Choroid plexus epithelial cell (primary cell): ENCODE data around the gene KDM2B.

Experiments
- DNase-seq: peaks from one replicate; pipeline ENCODE4 v3.0.0-alpha.2; 2010; ENCODE audit warnings: low read depth
- H3K4me3 ChIP-seq: 2 replicates; pipeline ENCODE4 v1.5.1; 2011; ENCODE audit warnings: low read depth, mild to moderate bottlenecking, control low read depth, low read length, moderate library complexity
- CTCF ChIP-seq: conservative IDR thresholded peaks from 2 replicates; pipeline ENCODE4 v1.5.1; 2011; ENCODE audit warnings: low read depth, mild to moderate bottlenecking, control low read depth, inconsistent platforms, low read length, moderate library complexity

KDM2B gene

DNA sequence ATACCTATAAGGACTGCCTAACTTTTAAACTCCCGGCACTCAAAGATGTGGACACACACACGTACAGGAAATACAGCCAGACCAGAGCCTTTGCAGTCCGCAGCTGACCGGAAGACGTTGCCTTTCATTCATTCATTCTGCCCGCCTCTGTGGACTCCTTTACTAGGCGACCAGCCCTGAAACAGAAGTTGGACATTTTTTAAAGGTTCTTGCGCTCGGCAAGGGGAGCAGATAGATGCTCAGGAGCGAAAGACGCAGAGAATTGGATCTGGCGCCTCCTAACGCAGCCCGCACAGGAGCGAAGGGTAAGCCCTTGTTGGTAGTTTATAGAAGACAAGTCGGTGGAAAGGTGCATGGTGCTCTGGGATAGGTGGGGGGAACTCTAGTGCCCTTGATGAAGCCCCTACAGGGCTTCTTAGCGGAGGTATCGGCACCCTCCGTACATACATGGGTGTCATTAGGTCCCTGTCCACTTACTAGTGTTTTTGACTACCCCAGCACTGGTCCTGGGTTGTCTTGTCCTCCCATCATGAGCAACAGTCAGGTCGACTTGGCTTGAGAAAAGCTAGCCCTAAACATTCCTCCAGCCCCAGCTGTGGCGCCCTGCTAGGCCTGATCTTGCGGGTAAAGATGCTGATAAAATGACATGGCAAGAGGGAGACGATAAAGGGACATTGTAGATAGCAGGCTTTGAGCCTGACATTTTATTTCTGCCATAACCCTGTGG, at the start of gene KDM2B:
KDM2B (minus strand) TSS at position 65 of the 727 bp plus-strand sequence. CDS start 112 bp downstream, outside the sequence.
- DNase-seq: peak; percentile 79
- peak within 1 kb of the TSS; percentile 69 for H3K4me3 ChIP-seq
- TF ChIP-seq CTCF: peak; percentile 14

GRCh38 chr12:121628536-121628935, 47.7 kb upstream of the KDM2B start:
- no peak overlapping the region for H3K4me3 ChIP-seq
- no peak for DNase-seq
- TF ChIP-seq CTCF: no peak

DNA sequence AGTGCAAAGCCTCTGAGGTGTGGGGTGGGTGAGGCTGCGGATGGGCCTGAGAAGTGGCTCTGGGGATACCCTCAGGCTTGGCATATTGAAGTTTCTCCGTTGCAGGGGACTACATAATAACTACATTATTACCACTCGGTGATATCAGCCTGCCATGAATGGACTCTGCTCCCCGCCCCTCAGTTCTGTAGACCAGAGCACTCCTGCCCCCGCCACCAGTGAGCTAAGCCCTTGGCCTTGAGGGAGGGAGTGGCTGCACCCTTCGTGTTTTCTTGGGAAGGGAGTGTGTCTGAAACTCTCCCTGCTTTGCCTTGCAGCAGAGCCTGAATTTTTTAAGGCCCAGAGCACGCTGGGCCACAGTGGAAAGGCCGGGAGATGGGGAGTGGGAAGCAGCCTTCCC, 47.2 kb upstream of the KDM2B start:
- H3K4me3 ChIP-seq: no peak overlapping the region
- DNase-seq: no peak
- no peak for TF ChIP-seq CTCF

- H3K4me3 ChIP-seq: peak overlapping the region; percentile 68
- TF ChIP-seq CTCF: peak; percentile 5
- peak; percentile 72 for DNase-seq
Observed at GRCh38 chr12:121626853-121627640, 46.2 kb upstream of the KDM2B start.

- peak within 1 kb of the TSS; percentile 68 for H3K4me3 ChIP-seq
- no peak for TF ChIP-seq CTCF
- peak; percentile 95 for DNase-seq
Observed at GRCh38 chr12:121626087-121626852, 45.4 kb upstream of the KDM2B start, which contains the start of gene ORAI1. Gene ORAI1 (plus strand): TSS chr12:121626530.

GRCh38 chr12:121620333-121620891, 39.6 kb upstream of the KDM2B start:
- no peak overlapping the region for H3K4me3 ChIP-seq
- no peak for DNase-seq

More at GRCh38 chr12:121620333-121620891, 39.6 kb upstream of the KDM2B start:
- no peak for TF ChIP-seq CTCF
